Peyer's patch (tissue), 4 donors: ENCODE data around the gene NTNG2. TPM values are rescaled to one million over a fixed set of nuclear protein-coding genes. Genes with fewer than 3 reads are reported as not detected.
"Not testable (repeated sequence)": the region's sequence is repeated elsewhere in the genome, so short reads cannot be mapped to it uniquely, and the experiment has no call there.

Experiments
- DNase-seq, 3 donors: peaks; one replicate each; pipeline ENCODE4 v3.0.0-alpha.2; 2017 to 2019
- H3K27ac ChIP-seq, 4 donors: fragments of 200-600 bp; sonication (generic); one replicate each; pipeline ENCODE4 v1.5.1; 2016 to 2019
- H3K27me3 ChIP-seq, 2 donors: fragments of 200-600 bp; sonication (generic); one replicate each; pipeline ENCODE4 v1.5.1; 2019
- H3K36me3 ChIP-seq, 3 donors: fragments of 200-600 bp; sonication (generic); one replicate each; pipeline ENCODE4 v1.5.1; 2016 to 2019
- H3K4me1 ChIP-seq, 4 donors: fragments of 200-600 bp; sonication (generic); one replicate each; pipeline ENCODE4 v1.5.1; 2016 to 2019
- H3K4me3 ChIP-seq, 4 donors: fragments of 200-600 bp; sonication (generic); 1 replicate in 3 of 4; 2 replicates in 1 of 4; pipeline ENCODE4 v1.5.1; 2016 to 2019; ENCODE audit warnings: mild to moderate bottlenecking in 1 of 4
- H3K9me3 ChIP-seq, 4 donors: fragments of 200-600 bp; sonication (generic); one replicate each; pipeline ENCODE4 v1.5.1; 2016 to 2019; ENCODE audit warnings: mild to moderate bottlenecking in 1 of 4
- CTCF ChIP-seq, 6 experiments: fragments of 450-650 bp in 4 of 6; fragments of 200-600 bp in 2 of 6; sonication (generic) in 1 of 6; IDR thresholded peaks; one replicate each; pipeline ENCODE4 v1.5.1; 2017 to 2019; ENCODE audit warnings: antibody characterized with exemption in 6 of 6, mild to moderate bottlenecking in 3 of 6, moderate library complexity in 1 of 6
- POLR2A ChIP-seq, 2 donors: fragments of 450-650 bp; IDR thresholded peaks; one replicate each; pipeline ENCODE4 v1.5.1; 2017; ENCODE audit warnings: antibody characterized with exemption in 2 of 2, mild to moderate bottlenecking in 2 of 2, moderate library complexity in 2 of 2
- total RNA-seq, 4 donors: library from RNA; depleted of rRNA; stranded (reverse); fragments of >200 nt; gene quantifications; one replicate each; pipeline ENCODE4 v1.1.0, GENCODE V29; 2016

Gene NTNG2
- total RNA-seq, 4 donors from 2014 or later = 0.18 to 9.1 (median 1.0) TPM

DNA sequence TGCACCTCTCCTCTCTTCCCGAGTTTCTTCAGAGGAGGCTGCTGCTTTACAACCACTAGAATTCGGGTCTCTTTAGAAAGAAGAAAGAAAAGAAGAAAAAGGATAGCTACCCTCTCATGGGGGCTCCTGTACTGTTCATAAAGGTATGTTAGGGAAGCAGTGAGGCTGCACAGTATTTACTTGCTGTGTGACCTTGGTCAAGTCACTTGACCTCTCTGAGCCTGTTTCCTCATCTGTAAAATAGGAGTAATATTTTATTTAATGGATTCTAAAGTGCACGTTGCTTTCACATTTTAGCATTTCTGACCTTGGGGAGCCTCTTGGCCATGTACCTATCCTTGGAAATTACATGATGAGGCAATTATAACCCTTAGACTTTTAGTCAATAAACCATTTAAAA lies 104.2 kb downstream of the NTNG2 start:
- no peak overlapping the region for H3K27ac ChIP-seq

GRCh38 chr9:132267660-132268059 lies 105.8 kb downstream of the NTNG2 start:
- no peaks in the 10 kb centered on the region for H3K27me3 ChIP-seq
- H3K36me3 ChIP-seq = peaks cover 0 to 91% (median 0%) of the 10 kb centered on the region in 3 donors
- H3K4me1 ChIP-seq = no peaks in the 10 kb centered on the region
- no peak for DNase-seq
- H3K27ac ChIP-seq = no peak overlapping the region
- TF ChIP-seq POLR2A (IDR thresholded peaks at IDR 0.05) (no peak), CTCF (IDR thresholded peaks at IDR 0.05) (no peak)
- H3K4me3 ChIP-seq = no peak overlapping the region
- H3K9me3 ChIP-seq = no peaks in the 10 kb centered on the region

More for the DNA sequence above, 104.2 kb downstream of the NTNG2 start:
- no peaks in the 10 kb centered on the region for H3K9me3 ChIP-seq
- TF ChIP-seq POLR2A (IDR thresholded peaks at IDR 0.05) (no peak), CTCF (IDR thresholded peaks at IDR 0.05) (no peak)
- H3K36me3 ChIP-seq = peaks cover 0 to 85% (median 0%) of the 10 kb centered on the region in 3 donors
- no peak for DNase-seq
- H3K4me1 ChIP-seq = no peaks in the 10 kb centered on the region
- H3K4me3 ChIP-seq = no peak overlapping the region
- no peaks in the 10 kb centered on the region for H3K27me3 ChIP-seq

DNA sequence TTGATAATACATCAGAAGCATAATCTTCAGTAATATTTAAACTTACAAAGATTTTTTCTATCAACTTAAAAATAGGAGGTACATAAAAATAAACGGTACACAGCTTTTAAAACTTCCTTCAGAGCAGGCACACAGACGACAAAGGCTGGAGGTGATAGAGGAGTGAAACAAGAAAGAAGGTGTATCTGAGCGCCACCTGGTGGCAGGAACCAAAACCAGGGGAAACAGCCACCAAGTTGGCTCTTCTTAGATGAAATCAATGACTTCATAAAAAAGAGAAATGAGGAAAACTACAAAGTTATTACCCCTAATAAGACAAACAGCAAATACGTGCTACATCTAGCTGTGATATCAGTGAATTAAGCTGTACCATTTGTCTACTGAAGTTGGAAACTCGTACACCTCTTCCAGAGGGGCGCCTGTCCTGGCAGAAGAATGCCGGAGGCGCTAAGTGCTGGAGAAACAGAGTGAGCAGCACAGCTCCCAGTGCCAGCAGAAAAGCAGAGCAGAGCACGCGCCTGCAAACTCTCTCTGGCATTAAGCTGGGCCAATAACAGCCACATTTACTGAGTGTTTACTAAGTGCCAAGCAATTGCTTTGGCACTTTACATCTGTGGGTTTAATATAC lies 107.0 kb downstream of the NTNG2 start:
- TF ChIP-seq POLR2A (IDR thresholded peaks at IDR 0.05) = no peak
- TF ChIP-seq CTCF (IDR thresholded peaks at IDR 0.05) = peak; percentile 63 to 84 (median 68)
- Histone ChIP-seq H3K9me3 (no peaks in the 10 kb centered on the region), H3K4me1 (no peaks in the 10 kb centered on the region), H3K27ac (no peak overlapping the region), H3K27me3 (no peaks in the 10 kb centered on the region), H3K36me3 (peaks cover 0 to 91% (median 0%) of the 10 kb centered on the region in 3 donors), H3K4me3 (no peak overlapping the region)
- DNase-seq = peak; percentile 61 to 83 (median 68)

GRCh38 chr9:132269704-132270516 lies 108.1 kb downstream of the NTNG2 start:
- not testable (repeated sequence) for H3K27me3 ChIP-seq, H3K9me3 ChIP-seq, DNase-seq, H3K4me1 ChIP-seq, H3K4me3 ChIP-seq
- peak overlapping the region in 1 of 4 donors; percentile 25 for H3K27ac ChIP-seq
- H3K36me3 ChIP-seq = peaks cover 0 to 91% (median 0%) of the 10 kb centered on the region in 3 donors

- no peak overlapping the region for H3K27ac ChIP-seq
- no peak for TF ChIP-seq CTCF (IDR thresholded peaks at IDR 0.05)
- TF ChIP-seq POLR2A (IDR thresholded peaks at IDR 0.05) = no peak
- H3K4me1 ChIP-seq = no peaks in the 10 kb centered on the region
- DNase-seq = no peak
- no peaks in the 10 kb centered on the region for H3K27me3 ChIP-seq
- peaks cover 0 to 100% (median 0%) of the 10 kb centered on the region in 3 donors for H3K36me3 ChIP-seq
- no peak overlapping the region for H3K4me3 ChIP-seq
- no peaks in the 10 kb centered on the region for H3K9me3 ChIP-seq
These were observed 113.0 kb downstream of the NTNG2 start for GRCh38 chr9:132274861-132275260.

DNA sequence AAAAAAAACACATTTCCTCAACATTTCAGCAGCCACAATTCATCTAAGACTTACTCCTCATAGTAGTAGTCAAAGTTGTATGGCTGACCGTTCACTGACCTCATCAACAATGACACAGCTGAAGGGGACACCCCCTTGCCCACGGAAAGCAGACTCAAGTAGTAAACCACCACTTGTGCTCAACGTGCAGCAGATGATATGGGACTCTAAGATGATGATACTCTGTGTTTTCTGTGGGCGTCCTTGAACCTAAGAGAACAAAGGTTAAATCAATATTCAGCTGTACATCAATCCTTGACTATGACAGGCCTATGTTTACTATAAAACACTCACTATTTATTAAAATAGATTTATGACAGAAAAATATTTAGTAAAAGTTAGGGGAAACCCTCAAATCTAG lies 121.3 kb downstream of the NTNG2 start:
- Histone ChIP-seq H3K27me3 (no peaks in the 10 kb centered on the region), H3K36me3 (peaks cover 0 to 99% (median 0%) of the 10 kb centered on the region in 3 donors), H3K4me1 (no peaks in the 10 kb centered on the region), H3K4me3 (no peak overlapping the region), H3K27ac (no peak overlapping the region), H3K9me3 (no peaks in the 10 kb centered on the region)
- no peak for DNase-seq
- no peak for TF ChIP-seq CTCF (IDR thresholded peaks at IDR 0.05)
- TF ChIP-seq POLR2A (IDR thresholded peaks at IDR 0.05) = no peak
